NCI-H1092 (cell line): ENCODE results near the gene CAPZB.

Experiments used
- DNase-seq: peaks from one replicate; lab custom pipeline; 2025; lab: John Stamatoyannopoulos, UW

Gene CAPZB

DNA sequence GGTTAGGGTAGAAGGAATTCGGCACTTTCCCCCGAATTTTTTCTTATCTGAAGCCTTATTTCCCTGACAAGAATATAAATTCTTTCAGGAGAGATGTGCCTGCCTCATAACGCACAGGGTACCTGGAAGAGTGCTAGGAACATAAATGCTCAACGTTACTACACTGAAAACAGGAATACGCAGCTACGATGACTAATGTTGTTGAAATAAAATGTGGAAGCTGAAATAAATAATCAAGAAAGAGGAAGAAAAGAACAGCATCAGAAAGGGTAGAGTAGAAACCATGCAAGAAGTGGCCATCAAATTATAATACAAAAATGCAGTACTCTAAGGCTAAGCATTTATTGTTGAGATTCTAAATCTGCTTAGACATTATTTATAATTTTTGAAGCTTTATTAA is 139.3 kb downstream of the CAPZB start:
- DNase-seq = no peak

- DNase-seq = no peak
These were observed 139.9 kb downstream of the CAPZB start for GRCh38 chr1:19345391-19345790.

DNA sequence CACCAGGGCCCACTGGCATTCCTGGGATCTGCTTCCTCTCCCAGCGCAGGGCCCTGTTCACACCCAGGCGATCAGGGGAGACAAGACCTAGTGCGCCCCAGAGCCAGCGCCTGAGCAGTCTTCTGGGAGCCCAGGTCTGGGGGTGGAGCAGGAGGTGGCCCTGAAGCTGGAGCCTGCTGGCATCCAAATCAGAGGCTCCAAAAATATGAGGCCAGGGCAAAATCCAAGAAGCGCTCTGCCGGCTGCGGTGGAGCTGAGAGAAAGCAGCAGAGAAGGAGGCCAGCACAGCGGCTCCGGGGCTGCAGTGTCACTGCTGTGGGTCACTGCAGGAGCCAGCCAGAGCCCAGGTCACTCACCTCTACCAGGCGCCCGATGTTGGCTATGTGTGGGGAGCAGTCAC is 140.5 kb downstream of the CAPZB start:
- no peak for DNase-seq

- DNase-seq = peak; percentile 71
These were observed 140.9 kb downstream of the CAPZB start for GRCh38 chr1:19344372-19344810.

DNA sequence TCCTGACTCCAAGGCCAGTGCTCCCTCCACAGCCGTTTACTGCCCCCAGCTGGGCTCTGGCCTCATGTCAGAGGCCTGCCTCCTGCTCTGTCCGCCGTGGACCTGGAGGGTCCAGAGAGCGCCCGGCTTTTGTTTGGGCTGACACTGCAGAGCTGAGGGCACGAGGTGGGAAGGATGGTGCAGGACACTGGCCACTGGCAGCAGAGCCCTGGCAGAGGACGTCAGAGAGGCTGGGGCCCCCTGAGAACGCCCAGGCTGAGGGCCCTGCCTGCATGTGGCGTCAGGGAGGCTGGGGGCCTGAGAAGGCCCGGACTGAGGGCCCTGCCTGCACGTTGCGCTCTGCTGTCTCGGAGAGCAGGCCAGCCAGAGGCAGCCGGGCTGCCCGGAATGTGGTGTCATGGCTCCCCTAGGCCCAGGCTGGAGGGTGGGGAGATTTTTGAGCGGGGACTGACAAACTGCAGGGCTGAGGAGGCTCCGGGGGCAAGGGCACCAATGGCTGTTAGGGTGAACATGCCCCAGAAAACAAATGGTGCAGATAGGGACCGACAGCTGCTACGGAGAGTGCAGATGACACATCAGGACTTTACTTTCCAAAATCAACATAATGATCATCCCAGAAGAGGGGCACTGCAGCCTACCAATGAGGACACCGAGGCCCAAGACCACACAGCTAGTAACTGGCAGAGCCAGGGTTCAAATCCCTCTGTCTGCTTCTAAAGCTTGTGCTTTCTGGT is 141.6 kb downstream of the CAPZB start:
- DNase-seq = no peak

DNA sequence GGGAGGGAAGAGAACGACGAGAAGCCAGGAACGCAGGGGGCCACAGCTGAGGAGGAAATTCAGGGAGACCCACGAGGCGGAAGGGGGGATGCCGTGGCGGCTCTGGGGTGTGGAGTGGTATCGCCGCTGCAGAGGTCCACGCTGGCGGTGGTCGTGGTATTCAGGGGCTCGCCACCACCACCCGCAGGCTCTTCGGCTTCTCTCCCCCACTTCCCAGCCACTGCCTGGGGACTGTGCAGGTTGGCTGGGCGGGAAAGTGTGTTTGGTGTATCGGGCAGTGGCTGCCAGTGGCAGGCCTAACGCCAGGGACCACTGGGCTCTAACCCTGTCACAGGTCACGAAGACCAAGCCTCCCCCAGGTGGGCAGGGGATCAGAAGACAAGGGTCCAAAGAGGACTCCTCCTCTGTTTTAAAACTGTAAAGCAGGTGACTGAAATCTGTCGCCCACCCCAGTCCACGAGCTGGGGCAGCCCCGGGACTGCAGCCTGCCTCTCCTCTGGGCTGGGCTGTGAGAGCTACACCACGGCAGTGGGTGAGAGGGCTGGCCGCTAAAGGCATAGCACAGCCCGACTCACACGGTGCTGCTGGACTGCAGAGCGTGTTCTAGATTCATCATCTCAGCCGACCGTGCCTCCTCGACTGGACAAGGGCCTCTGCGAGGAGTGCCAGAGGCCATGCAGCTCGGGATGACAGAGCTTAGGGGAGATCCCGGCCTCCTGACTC is 142.3 kb downstream of the CAPZB start:
- DNase-seq = no peak

DNA sequence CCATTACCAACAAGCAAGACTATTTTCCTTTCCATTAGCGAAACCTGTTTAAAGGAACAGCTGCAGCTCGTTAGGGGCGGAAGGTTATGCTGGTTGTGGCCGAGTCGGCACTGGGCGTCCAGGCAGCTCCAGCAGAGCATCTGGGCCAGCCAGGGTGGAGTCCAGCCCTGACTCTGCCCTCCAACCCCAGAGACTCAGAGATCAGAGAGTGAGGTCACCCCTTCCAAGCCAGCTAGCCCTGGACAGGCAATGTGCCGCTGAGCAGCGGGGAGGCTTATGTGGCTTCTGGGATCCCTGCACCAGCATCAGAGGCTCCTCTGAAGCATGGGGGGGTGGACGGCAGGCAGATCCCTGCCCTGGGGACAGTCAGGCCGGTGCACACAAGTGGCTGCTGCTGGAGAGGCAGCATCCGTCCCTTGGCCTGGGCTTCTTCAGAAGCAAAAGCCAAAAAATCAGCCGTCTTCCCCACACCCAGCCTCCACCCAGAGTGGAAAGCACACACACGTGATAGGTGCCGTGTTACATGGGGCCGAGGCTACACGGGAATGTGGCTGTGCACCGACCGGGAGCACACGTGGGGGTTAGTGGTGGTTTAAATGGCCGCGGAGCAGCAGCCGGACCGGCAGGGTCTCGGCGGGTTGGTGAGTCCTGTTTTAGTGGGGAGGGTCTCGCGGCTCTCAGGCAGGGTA is 143.1 kb downstream of the CAPZB start:
- no peak for DNase-seq

DNA sequence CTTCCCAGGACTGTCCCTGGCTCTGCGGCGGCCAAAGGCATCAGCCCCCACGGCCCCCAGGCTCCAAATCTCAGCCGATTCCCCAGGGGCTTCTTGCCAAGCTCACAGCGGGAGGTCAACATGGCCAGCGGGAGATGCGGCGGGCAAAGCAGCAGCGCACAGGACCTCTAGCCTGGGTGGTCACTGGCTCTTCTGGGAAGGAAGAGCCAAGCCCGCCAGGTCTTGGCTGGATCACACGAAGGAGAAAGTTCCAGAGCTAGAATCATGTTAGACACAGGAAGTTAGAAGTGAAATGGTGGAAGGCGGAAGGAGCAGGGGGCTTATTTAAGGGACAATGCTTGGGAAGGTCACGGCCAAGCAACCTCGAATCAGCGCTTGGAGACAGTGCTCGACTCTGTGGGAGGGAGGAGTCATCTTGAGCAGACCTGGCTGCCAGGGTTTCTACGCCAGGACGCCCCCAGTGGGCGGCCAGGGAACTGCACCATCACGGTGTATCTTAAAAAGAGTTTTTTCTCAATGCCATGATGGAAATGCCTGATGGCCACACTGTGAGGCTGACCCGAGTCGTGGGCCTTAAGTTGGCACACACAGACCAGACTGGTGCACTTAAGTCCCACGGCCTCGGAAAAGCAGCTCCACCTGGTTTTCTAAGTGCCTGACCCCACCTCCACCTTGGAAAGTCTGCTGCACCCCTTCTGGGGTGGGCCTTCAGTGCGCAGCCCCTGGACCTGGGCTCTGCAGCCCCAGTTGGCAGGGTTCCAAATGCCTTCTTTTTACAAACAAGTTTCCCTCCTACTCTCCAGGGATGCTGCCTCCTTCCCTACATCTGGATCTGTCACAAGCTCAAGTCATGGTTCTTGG is 143.9 kb downstream of the CAPZB start:
- DNase-seq = peak; percentile 37

GRCh38 chr1:19340387-19340937 is 144.9 kb downstream of the CAPZB start:
- no peak for DNase-seq

DNA sequence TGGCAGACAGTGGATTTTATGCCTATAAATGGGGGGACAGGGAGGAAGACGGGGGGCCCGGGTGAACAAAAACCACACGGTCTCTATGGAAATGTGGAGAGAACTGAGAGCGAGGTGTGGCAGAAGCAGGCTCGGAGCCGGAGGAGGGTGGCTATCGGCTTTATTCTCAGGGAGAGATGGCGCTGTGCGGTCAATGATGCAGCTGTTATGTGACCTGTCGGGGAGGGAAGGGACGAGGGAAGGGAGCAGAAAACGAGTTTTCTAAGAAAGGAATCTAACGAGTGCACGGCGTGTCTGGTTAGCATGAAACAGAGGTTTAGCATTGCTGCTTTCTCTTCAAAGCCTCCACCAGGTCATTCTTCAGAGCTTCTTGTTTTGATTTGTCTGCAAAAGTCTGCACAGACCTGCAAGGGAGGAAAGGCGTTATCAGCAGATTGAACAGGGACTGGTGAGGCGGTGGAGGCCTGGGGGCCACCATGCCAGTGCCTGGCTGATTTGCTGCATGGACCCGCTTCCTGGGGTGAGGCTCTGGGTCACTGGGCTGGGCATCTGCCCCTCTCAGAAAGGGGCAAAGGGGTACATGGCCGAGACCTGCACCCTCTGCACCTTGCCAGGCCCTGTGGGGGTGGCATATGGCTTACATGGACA is 146.0 kb downstream of the CAPZB start:
- DNase-seq = no peak

- no peak for DNase-seq
These were observed 147.0 kb downstream of the CAPZB start for GRCh38 chr1:19338323-19338762.

GRCh38 chr1:19337289-19337688 is 148.1 kb downstream of the CAPZB start:
- DNase-seq = no peak

DNA sequence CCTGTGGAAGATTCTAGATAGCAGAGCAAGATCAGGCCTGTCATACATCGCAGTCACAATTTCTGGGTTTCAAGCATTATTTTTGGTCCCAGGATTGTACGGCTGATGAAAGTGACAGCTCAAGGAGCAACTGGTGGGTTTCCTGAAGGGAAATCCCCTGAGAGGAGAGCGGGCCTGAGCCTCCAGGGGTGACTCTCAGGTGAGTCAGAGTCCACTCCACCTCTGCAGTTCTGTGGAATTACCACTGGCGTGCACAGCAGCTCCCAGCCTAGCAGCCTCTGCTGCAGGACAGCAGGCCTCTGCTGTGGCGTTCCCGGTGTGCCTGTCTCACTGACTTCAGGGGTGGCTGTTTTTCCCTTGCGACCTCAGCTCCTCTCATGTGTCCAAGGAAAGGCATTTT is 148.8 kb downstream of the CAPZB start:
- no peak for DNase-seq

DNA sequence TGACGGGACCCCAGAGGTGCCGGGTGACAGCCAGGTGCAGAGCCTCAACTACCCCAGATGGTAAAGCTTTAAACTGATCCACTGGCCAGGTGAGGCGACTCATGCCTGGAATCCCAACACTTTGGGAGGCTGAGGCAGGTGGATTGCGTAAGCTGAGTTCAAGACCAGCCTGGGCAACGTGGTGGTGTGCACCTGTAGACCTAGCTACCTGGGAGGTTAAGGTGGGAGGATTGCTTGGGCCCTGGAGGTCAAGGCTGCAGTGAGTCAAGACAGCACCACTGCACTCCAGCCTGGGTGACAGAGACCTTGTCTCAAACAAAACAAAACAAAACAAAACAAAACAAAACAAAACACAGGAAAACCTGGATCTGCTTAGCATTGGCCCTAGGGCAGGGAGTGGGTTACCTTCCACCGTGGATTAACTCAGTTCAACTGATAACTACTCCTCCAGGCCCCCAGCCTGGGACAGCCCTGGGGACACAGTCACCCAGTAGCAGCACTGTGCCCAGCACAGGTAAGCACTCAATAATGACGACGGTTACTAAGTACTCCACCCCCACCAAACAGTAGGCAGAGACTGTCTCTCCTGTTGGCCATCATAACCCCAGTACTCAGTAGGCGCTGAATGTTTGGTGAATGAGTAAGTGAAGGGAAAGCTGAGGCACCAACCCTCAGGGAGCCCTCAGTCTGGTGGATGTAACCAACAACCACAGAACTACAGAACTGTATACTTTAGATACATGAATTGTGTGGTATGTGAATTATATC is 151.6 kb downstream of the CAPZB start:
- no peak for DNase-seq

DNA sequence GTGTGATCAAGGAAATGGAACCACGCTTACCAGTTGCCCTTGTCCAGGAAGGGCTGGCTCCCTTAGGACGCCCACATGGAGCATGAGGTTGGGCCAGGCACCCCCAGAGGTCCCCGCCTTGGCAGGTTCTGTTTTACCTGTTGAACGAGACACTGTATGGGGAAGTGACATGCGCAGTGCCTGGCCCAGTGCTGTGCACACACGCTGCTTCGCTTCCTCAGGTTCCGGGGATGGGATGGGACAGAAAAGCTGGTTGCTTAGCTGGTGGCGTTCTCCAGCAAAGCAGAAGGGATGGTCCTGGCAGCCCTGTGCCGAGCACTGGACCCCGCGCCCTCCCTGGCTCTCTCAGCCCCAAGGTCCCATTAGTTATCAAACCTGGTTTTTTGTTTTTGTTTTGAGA is 152.5 kb downstream of the CAPZB start:
- no peak for DNase-seq

- no peak for DNase-seq
These were observed 154.0 kb downstream of the CAPZB start for GRCh38 chr1:19331262-19331878.

DNA sequence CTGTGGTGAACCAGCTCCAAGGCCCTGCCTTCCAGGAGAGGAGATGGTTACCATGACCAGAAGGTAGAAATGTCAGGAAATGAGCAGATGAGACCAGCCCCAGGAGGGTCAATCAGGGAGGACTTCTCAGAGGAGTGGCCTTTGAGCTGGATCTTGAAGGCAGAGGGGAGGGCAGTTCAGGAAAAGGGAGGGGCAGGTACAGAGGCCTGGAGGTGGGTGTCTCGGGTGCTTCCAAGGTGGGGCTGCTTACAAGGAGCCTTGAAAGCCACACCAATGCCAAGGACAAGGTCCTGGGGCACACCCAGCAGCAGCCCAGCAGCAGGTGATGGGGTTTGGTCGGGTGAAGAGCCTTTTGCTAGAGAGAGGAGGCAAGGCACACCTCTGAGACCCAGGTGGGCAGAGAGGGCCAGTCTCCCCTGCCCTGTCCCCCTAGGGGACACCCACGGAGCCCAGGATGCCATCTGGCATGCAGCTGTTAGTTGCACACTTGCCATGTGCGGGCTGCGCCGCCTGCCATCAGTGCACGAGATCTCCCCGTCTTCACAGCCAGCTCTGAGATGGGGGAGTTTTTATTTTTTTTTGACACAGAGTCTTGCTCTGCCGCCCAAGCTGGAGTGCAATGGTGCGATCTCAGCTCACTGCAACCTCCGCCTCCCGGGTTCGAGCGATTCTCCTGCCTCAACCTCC is 154.7 kb downstream of the CAPZB start:
- DNase-seq = no peak

GRCh38 chr1:19329611-19330010 is 155.7 kb downstream of the CAPZB start:
- DNase-seq = no peak

GRCh38 chr1:19329188-19329587 is 156.2 kb downstream of the CAPZB start:
- DNase-seq = no peak
